IMR-90 (cell line): ENCODE results near the gene GOT1. TPM values are rescaled to one million over a fixed set of nuclear protein-coding genes. Genes with fewer than 3 reads are reported as not detected.

ENCODE experiments used
- ATAC-seq: fragments of 200-7000 bp; cut with Tn5 transposase; 2 replicates; pipeline ENCODE4 v1.9.1; 2020; ENCODE audit warnings: low read depth, mild to moderate bottlenecking, moderate library complexity
- BruUV-seq: library from RNA; stranded (reverse); fragments of 400-500 nt; replicated peaks from 2 replicates; lab custom pipeline; 2021; lab: Mats Ljungman, UMichigan
- CTCF ChIA-PET: fragments of 300-600 bp; formaldehyde crosslinking; extraction: SDS; loops from one replicate; lab custom pipeline; 2021; ENCODE audit warnings: antibody characterized with exemption; lab: Yijun Ruan, JAX
- POLR2A ChIA-PET: fragments of 300-600 bp; sonication (Branson Sonifier 250); formaldehyde crosslinking; loops from one replicate; lab custom pipeline; 2022; ENCODE audit warnings: antibody characterized with exemption; ENCODE audit not compliant: unreplicated experiment; lab: Charles Lee
- DNase-seq: peaks from one replicate; pipeline ENCODE4 v3.0.0; 2013
- H2AFZ ChIP-seq: replicated peaks from 2 replicates; pipeline ENCODE3; 2013; ENCODE audit warnings: low read length, mild to moderate bottlenecking; ENCODE audit not compliant: poor library complexity
- H2AK5ac ChIP-seq: 2 replicates; pipeline ENCODE4 v1.6.1; 2013; ENCODE audit warnings: low read depth, low read length, inconsistent platforms
- H2AK9ac ChIP-seq: replicated peaks from 2 replicates; pipeline ENCODE3; 2013; ENCODE audit warnings: mild to moderate bottlenecking, low read depth, low read length, moderate library complexity; ENCODE audit not compliant: poor library complexity
- H2BK120ac ChIP-seq: 2 replicates; pipeline ENCODE4 v1.6.1; 2013; ENCODE audit warnings: low read depth, low read length, inconsistent platforms
- H2BK15ac ChIP-seq: 3 replicates; pipeline ENCODE4 v1.6.1; 2013; ENCODE audit warnings: low read depth, low read length, inconsistent platforms
- H2BK20ac ChIP-seq: 2 replicates; pipeline ENCODE4 v1.6.1; 2013; ENCODE audit warnings: low read depth, mild to moderate bottlenecking, inconsistent platforms, low read length, moderate library complexity
- H2BK5ac ChIP-seq: 2 replicates; pipeline ENCODE4 v1.6.1; 2013; ENCODE audit warnings: mild to moderate bottlenecking, low read depth, low read length, inconsistent platforms; ENCODE audit not compliant: poor library complexity, severe bottlenecking
- H3K14ac ChIP-seq: replicated peaks from 2 replicates; pipeline ENCODE4 v1.6.1; 2013; ENCODE audit warnings: low read depth, low read length, inconsistent platforms
- H3K18ac ChIP-seq: 2 replicates; pipeline ENCODE4 v1.6.1; 2013; ENCODE audit warnings: low read depth, low read length, control low read depth
- H3K23ac ChIP-seq: 2 replicates; pipeline ENCODE4 v1.6.1; 2013; ENCODE audit warnings: low read depth, low read length, inconsistent platforms
- H3K27ac ChIP-seq: 2 replicates; pipeline ENCODE4 v1.5.1; 2013; ENCODE audit warnings: mild to moderate bottlenecking, control low read depth, low read length; ENCODE audit not compliant: insufficient read depth
- H3K27me3 ChIP-seq: 2 replicates; pipeline ENCODE4 v1.6.1; 2013; ENCODE audit warnings: low read length; ENCODE audit not compliant: control insufficient read depth, insufficient read depth
- H3K36me3 ChIP-seq: 2 replicates; pipeline ENCODE4 v1.6.1; 2013; ENCODE audit warnings: low read length, mixed read lengths; ENCODE audit not compliant: control insufficient read depth, insufficient read depth
- H3K4ac ChIP-seq: 2 replicates; pipeline ENCODE4 v1.6.1; 2013; ENCODE audit warnings: low read depth, low read length, inconsistent platforms
- H3K4me1 ChIP-seq: 2 replicates; pipeline ENCODE4 v1.6.1; 2013; ENCODE audit warnings: low read length, mixed read lengths; ENCODE audit not compliant: control insufficient read depth, insufficient read depth
- H3K4me2 ChIP-seq: 2 replicates; pipeline ENCODE4 v1.6.1; 2013; ENCODE audit warnings: low read depth, mild to moderate bottlenecking, control low read depth, low read length, moderate library complexity
- H3K4me3 ChIP-seq: 2 replicates; pipeline ENCODE4 v1.5.1; 2013; ENCODE audit warnings: low read depth, mild to moderate bottlenecking, control low read depth, low read length, moderate library complexity; ENCODE audit not compliant: insufficient read depth
- H3K56ac ChIP-seq: 2 replicates; pipeline ENCODE4 v1.6.1; 2013; ENCODE audit warnings: low read length, inconsistent platforms; ENCODE audit not compliant: insufficient read depth; ENCODE audit errors: extremely low read depth
- H3K79me1 ChIP-seq, 2 experiments: 2 replicates each; pipeline ENCODE4 v1.6.1; 2013; ENCODE audit warnings: low read length in 2 of 2, inconsistent platforms in 1 of 2, low read depth in 1 of 2
- H3K9ac ChIP-seq: 2 replicates; pipeline ENCODE4 v1.6.1; 2013; ENCODE audit warnings: low read depth, low read length, control low read depth
- H3K9me1 ChIP-seq: 2 replicates; pipeline ENCODE4 v1.6.1; 2013; ENCODE audit warnings: low read length, inconsistent platforms; ENCODE audit not compliant: insufficient read depth
- H3K9me3 ChIP-seq: 2 replicates; pipeline ENCODE4 v1.6.1; 2013; ENCODE audit warnings: low read length; ENCODE audit not compliant: control insufficient read depth, insufficient read depth
- H4K20me1 ChIP-seq: 2 replicates; pipeline ENCODE4 v1.6.1; 2013; ENCODE audit warnings: low read length, inconsistent platforms; ENCODE audit not compliant: insufficient read depth
- H4K5ac ChIP-seq: 2 replicates; pipeline ENCODE4 v1.6.1; 2013; ENCODE audit warnings: mild to moderate bottlenecking, low read depth, low read length, control low read depth
- H4K8ac ChIP-seq, 2 experiments: 2 replicates each; pipeline ENCODE4 v1.6.1; 2013; ENCODE audit warnings: low read depth in 2 of 2, low read length in 2 of 2, control low read depth in 1 of 2, inconsistent platforms in 1 of 2
- H4K91ac ChIP-seq: 2 replicates; pipeline ENCODE4 v1.6.1; 2013; ENCODE audit warnings: low read depth, low read length, inconsistent platforms; ENCODE audit not compliant: insufficient read depth
- FOS ChIP-seq: fragments of 150-350 bp; IDR thresholded peaks from 2 replicates; pipeline ENCODE4 v1.6.1; 2016; ENCODE audit warnings: low read depth, low read length
- MAFK ChIP-seq: IDR thresholded peaks from 2 replicates; pipeline ENCODE4 v1.6.1; 2012; ENCODE audit warnings: low read depth, low read length, improper control_type of control experiment
- SMC3 ChIP-seq: fragments of 150-350 bp; IDR thresholded peaks from 2 replicates; pipeline ENCODE4 v1.6.1; 2016; ENCODE audit warnings: low read depth, mild to moderate bottlenecking, antibody characterized with exemption, low read length, moderate library complexity
- WGBS, 2 experiments: methylation state at CpG; one replicate each; pipeline versions ENCODE4 v1.1.5 to v1.1.7; 2013; ENCODE audit warnings: missing lambda C conversion rate in 2 of 2; ENCODE audit not compliant: insufficient read length in 1 of 2; ENCODE audit errors: extremely low coverage in 2 of 2; 5-methylcytosine and 5-hydroxymethylcytosine counted together
- dilution Hi-C: fragments of 300-500 bp; cut with HindIII; formaldehyde crosslinking; loops from one replicate; pipeline ENCODE4 v1.14.3; 2018; ENCODE audit warnings: low sequenced_read_pairs; ENCODE audit not compliant: unreplicated experiment
- in situ Hi-C: fragments of 300-500 bp; cut with MboI; formaldehyde crosslinking; loops from 3 replicates; pipeline ENCODE4 v1.14.3; 2019; ENCODE audit warnings: low sequenced_read_pairs, inconsistent platforms, mixed read lengths
- intact Hi-C: fragments of 100-400 bp; cut with micrococcal nuclease; formaldehyde crosslinking; loops from 2 replicates; pipeline ENCODE4 v1.10.0; 2022
- polyA plus RNA-seq, 3 experiments: library from polyadenylated mRNA; depleted of rRNA; stranded (reverse); fragments of >200 nt; gene quantifications; 2 replicates each; pipeline ENCODE4 v1.2.3, GENCODE V29; 2012; ENCODE audit warnings: low replicate concordance in 1 of 3
- total RNA-seq: library from RNA; depleted of rRNA; stranded (reverse); fragments of >200 nt; gene quantifications from 2 replicates; pipeline ENCODE4 v1.2.3, GENCODE V29; 2012

The GOT1 gene
- total and polyA plus RNA-seq, 2 of the 4 experiments (the other 2 are of a cell fraction): 29.4 to 46.1 TPM

GRCh38 chr10:99461230-99461629, 30.8 kb upstream of the GOT1 start:
- Histone ChIP-seq H3K9me1 (no peaks in the 10 kb centered on the region), H4K5ac (no peak overlapping the region), H2BK120ac (no peak overlapping the region), H3K14ac (no peak overlapping the region), H3K4me2 (no peak overlapping the region), H3K9ac (no peak overlapping the region), H2AK5ac (no peak overlapping the region), H3K56ac (no peak overlapping the region), H4K91ac (no peak overlapping the region), H2BK5ac (no peak overlapping the region), H3K18ac (no peak overlapping the region), H3K23ac (no peak overlapping the region), H3K27me3 (peaks cover 2% of the 10 kb centered on the region; the same call in 1 of the 2 replicates), H3K4me3 (no peak overlapping the region), H4K8ac (no peak overlapping the region), H2AK9ac (no peak overlapping the region), H2BK20ac (no peak overlapping the region), H3K79me1 (no peaks in the 10 kb centered on the region), H2BK15ac (no peak overlapping the region), H3K27ac (no peak overlapping the region), H3K4ac (no peak overlapping the region), H3K36me3 (no peaks in the 10 kb centered on the region), H4K20me1 (no peaks in the 10 kb centered on the region), H2AFZ (no peak overlapping the region), H3K9me3 (no peaks in the 10 kb centered on the region), H3K4me1 (peaks cover 6% of the 10 kb centered on the region)
- ATAC-seq: peak; percentile 59
- WGBS, 2 experiments: no CpG with 5 or more reads among the region's 2 CpGs
- peak; percentile 79 for DNase-seq
- ChIA-PET POLR2A (no interaction called here), CTCF (no interaction called here)
- TF ChIP-seq MAFK (peak; percentile 77), FOS (0 out of 2 replicates have a peak, but pooled peaks have one; percentile 20), SMC3 (no peak)
- intact Hi-C loops (no loop called here), in situ Hi-C loops (no loop called here), dilution Hi-C loops (no loop called here)
- no TSS peak for BruUV-seq
